Cardiac muscle cell (in vitro differentiated cells and primary cell): ENCODE results near the gene SSTR1. TPM values are rescaled to one million over a fixed set of nuclear protein-coding genes. Genes with fewer than 3 reads are reported as not detected.

Experiments
- DNase-seq, 2 donors: peaks; one replicate each; pipeline versions ENCODE4 v3.0.0 to v3.0.0-alpha.2; 2010 to 2017; ENCODE audit warnings: low read depth in 1 of 2, low spot score in 1 of 2
- H3K27ac ChIP-seq: fragments of 200-600 bp; sonication (generic); 2 replicates; pipeline ENCODE4 v1.5.1; 2016
- H3K27me3 ChIP-seq: fragments of 200-600 bp; sonication (generic); 2 replicates; pipeline ENCODE4 v1.6.0; 2016; ENCODE audit warnings: control low read depth
- H3K36me3 ChIP-seq: fragments of 200-600 bp; sonication (generic); 2 replicates; pipeline ENCODE4 v1.5.1; 2016; ENCODE audit warnings: control low read depth
- H3K4me1 ChIP-seq: fragments of 200-600 bp; sonication (generic); 2 replicates; pipeline ENCODE4 v1.8.1; 2017; ENCODE audit warnings: low read depth, mild to moderate bottlenecking, mixed run types
- H3K4me3 ChIP-seq: fragments of 200-600 bp; sonication (generic); 2 replicates; pipeline ENCODE4 v1.5.1; 2016; ENCODE audit warnings: mild to moderate bottlenecking
- H3K9me3 ChIP-seq: fragments of 200-600 bp; sonication (generic); 2 replicates; pipeline ENCODE4 v1.5.1; 2017; ENCODE audit warnings: low read depth, mild to moderate bottlenecking, control low read depth
- polyA plus RNA-seq: library from polyadenylated mRNA; unstranded; fragments of >200 nt; fragmentation: Nextera tagmentation; extraction: Ambion mirVana; gene quantifications from 2 replicates; pipeline ENCODE4 v1.2.1, GENCODE V29; 2016
- total RNA-seq: library from RNA; depleted of rRNA; stranded (reverse); fragments of >200 nt; gene quantifications from 2 replicates; pipeline ENCODE4 v1.2.3, GENCODE V29; 2016
- TF ChIP-seq, protein P1 (sequence below): IDR thresholded peaks from 2 replicates; pipeline ENCODE4 v1.5.1; 2012; ENCODE audit warnings: low read depth, mild to moderate bottlenecking, low read length

Gene SSTR1
- total and polyA plus RNA-seq, 2 experiments from 2014 or later = not detected

DNA sequence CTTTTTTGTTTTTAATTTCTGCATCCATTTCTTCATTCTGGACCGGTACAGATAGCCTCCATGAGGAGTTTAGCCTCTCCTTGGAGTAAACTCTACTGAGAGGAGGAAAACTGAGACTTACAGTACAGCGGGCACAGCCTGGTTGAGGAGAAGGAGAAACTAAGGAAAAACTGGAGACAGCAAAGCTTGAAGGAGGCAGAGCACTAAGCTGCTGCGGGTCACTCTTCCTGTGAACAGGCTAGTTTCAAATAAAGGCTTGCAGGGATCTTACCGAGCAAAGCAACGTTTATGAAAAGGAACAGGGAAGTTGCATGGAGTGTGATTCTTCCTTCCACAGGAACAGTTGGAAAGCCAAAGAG is 348 bp upstream of the SSTR1 start:
- no peaks in the 10 kb centered on the region for H3K9me3 ChIP-seq
- no peak overlapping the region for H3K27ac ChIP-seq
- DNase-seq = peak in 1 of 2 donors; percentile 9
- peaks cover 79% of the 10 kb centered on the region for H3K27me3 ChIP-seq
- no peaks in the 10 kb centered on the region for H3K4me1 ChIP-seq
- H3K4me3 ChIP-seq = peak overlapping the region; percentile 12
- no peaks in the 10 kb centered on the region for H3K36me3 ChIP-seq
- TF ChIP-seq, protein P1, sequence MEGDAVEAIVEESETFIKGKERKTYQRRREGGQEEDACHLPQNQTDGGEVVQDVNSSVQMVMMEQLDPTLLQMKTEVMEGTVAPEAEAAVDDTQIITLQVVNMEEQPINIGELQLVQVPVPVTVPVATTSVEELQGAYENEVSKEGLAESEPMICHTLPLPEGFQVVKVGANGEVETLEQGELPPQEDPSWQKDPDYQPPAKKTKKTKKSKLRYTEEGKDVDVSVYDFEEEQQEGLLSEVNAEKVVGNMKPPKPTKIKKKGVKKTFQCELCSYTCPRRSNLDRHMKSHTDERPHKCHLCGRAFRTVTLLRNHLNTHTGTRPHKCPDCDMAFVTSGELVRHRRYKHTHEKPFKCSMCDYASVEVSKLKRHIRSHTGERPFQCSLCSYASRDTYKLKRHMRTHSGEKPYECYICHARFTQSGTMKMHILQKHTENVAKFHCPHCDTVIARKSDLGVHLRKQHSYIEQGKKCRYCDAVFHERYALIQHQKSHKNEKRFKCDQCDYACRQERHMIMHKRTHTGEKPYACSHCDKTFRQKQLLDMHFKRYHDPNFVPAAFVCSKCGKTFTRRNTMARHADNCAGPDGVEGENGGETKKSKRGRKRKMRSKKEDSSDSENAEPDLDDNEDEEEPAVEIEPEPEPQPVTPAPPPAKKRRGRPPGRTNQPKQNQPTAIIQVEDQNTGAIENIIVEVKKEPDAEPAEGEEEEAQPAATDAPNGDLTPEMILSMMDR = no peak

DNA sequence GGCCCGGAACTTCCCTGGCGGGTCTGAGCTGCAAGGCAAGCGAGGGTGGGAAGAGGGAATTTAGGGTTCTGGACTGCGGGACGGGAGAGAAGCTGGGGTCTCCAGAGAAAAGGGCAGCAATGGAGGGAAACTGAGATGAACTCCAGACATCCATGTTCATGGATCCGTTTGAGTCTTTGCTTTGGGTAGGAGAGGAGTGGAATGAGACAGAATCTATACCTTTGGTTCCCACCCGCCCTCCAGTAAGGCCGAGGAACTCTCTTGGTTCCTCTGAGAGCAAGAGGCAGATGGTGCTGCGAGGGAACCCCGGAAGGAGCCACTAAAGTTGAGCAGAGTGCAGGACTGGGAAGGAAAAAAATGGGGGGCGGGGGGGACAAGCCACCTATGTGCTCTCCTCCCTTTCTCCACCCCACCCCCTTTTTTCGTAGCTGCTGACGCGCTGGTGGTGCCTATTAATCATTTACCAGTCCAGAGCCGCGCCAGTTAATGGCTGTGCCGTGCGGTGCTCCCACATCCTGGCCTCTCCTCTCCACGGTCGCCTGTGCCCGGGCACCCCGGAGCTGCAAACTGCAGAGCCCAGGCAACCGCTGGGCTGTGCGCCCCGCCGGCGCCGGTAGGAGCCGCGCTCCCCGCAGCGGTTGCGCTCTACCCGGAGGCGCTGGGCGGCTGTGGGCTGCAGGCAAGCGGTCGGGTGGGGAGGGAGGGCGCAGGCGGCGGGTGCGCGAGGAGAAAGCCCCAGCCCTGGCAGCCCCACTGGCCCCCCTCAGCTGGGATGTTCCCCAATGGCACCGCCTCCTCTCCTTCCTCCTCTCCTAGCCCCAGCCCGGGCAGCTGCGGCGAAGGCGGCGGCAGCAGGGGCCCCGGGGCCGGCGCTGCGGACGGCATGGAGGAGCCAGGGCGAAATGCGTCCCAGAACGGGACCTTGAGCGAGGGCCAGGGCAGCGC is 1.2 kb downstream of the SSTR1 start:
- no peaks in the 10 kb centered on the region for H3K4me1 ChIP-seq
- no peaks in the 10 kb centered on the region for H3K36me3 ChIP-seq
- H3K9me3 ChIP-seq = no peaks in the 10 kb centered on the region
- H3K27ac ChIP-seq = no peak overlapping the region
- TF ChIP-seq, protein P1 = peak; percentile 53
- DNase-seq = peak; percentile 60 to 68
- H3K27me3 ChIP-seq = peaks cover 94% of the 10 kb centered on the region
- H3K4me3 ChIP-seq = peak overlapping the region; percentile 12

DNA sequence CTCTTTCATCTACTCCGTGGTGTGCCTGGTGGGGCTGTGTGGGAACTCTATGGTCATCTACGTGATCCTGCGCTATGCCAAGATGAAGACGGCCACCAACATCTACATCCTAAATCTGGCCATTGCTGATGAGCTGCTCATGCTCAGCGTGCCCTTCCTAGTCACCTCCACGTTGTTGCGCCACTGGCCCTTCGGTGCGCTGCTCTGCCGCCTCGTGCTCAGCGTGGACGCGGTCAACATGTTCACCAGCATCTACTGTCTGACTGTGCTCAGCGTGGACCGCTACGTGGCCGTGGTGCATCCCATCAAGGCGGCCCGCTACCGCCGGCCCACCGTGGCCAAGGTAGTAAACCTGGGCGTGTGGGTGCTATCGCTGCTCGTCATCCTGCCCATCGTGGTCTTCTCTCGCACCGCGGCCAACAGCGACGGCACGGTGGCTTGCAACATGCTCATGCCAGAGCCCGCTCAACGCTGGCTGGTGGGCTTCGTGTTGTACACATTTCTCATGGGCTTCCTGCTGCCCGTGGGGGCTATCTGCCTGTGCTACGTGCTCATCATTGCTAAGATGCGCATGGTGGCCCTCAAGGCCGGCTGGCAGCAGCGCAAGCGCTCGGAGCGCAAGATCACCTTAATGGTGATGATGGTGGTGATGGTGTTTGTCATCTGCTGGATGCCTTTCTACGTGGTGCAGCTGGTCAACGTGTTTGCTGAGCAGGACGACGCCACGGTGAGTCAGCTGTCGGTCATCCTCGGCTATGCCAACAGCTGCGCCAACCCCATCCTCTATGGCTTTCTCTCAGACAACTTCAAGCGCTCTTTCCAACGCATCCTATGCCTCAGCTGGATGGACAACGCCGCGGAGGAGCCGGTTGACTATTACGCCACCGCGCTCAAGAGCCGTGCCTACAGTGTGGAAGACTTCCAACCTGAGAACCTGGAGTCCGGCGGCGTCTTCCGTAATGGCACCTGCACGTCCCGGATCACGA is 2.2 kb downstream of the SSTR1 start:
- peak overlapping the region; percentile 12 for H3K4me3 ChIP-seq
- H3K4me1 ChIP-seq = no peaks in the 10 kb centered on the region
- TF ChIP-seq, protein P1 = no peak
- H3K36me3 ChIP-seq = no peaks in the 10 kb centered on the region
- peak in 1 of 2 donors; percentile 47 for DNase-seq
- H3K9me3 ChIP-seq = no peaks in the 10 kb centered on the region
- H3K27ac ChIP-seq = no peak overlapping the region
- peaks cover 94% of the 10 kb centered on the region for H3K27me3 ChIP-seq

DNA sequence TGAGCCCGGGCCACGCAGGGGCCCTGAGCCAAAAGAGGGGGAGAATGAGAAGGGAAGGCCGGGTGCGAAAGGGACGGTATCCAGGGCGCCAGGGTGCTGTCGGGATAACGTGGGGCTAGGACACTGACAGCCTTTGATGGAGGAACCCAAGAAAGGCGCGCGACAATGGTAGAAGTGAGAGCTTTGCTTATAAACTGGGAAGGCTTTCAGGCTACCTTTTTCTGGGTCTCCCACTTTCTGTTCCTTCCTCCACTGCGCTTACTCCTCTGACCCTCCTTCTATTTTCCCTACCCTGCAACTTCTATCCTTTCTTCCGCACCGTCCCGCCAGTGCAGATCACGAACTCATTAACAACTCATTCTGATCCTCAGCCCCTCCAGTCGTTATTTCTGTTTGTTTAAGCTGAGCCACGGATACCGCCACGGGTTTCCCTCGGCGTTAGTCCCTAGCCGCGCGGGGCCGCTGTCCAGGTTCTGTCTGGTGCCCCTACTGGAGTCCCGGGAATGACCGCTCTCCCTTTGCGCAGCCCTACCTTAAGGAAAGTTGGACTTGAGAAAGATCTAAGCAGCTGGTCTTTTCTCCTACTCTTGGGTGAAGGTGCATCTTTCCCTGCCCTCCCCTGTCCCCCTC is 3.0 kb downstream of the SSTR1 start:
- no peaks in the 10 kb centered on the region for H3K36me3 ChIP-seq
- no peak overlapping the region for H3K27ac ChIP-seq
- H3K27me3 ChIP-seq = peaks cover 90% of the 10 kb centered on the region
- H3K4me3 ChIP-seq = no peak overlapping the region
- TF ChIP-seq, protein P1 = peak; percentile 54
- no peaks in the 10 kb centered on the region for H3K4me1 ChIP-seq
- no peaks in the 10 kb centered on the region for H3K9me3 ChIP-seq
- DNase-seq = peak; percentile 65 to 69

DNA sequence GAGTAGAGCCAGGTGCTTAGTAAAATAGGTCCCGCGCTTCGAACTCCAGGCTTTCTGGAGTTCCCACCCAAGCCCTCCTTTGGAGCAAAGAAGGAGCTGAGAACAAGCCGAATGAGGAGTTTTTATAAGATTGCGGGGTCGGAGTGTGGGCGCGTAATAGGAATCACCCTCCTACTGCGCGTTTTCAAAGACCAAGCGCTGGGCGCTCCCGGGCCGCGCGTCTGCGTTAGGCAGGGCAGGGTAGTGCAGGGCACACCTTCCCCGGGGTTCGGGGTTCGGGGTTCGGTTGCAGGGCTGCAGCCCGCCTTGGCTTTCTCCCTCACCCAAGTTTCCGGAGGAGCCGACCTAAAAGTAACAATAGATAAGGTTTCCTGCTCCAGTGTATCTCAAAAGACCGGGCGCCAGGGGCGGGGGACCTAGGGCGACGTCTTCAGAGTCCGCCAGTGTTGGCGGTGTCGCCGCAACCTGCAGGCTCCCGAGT is 3.6 kb downstream of the SSTR1 start:
- H3K4me1 ChIP-seq = no peaks in the 10 kb centered on the region
- H3K4me3 ChIP-seq = no peak overlapping the region
- TF ChIP-seq, protein P1 = no peak
- DNase-seq = peak in 1 of 2 donors; percentile 8
- H3K36me3 ChIP-seq = no peaks in the 10 kb centered on the region
- H3K27me3 ChIP-seq = peaks cover 85% of the 10 kb centered on the region
- no peaks in the 10 kb centered on the region for H3K9me3 ChIP-seq
- H3K27ac ChIP-seq = no peak overlapping the region
